K562 (cell line): ENCODE results near the gene CDR2L. TPM values are rescaled to one million over a fixed set of nuclear protein-coding genes. Genes with fewer than 3 reads are reported as not detected.

Source experiments
- CCNT2 ChIP-seq: IDR thresholded peaks from 2 replicates; pipeline ENCODE4 v1.6.1; 2011; ENCODE audit warnings: borderline replicate concordance, low read depth, mild to moderate bottlenecking, moderate library complexity, mixed read lengths, low read length; ENCODE audit not compliant: insufficient read length; ENCODE audit errors: extremely low read depth
- DACH1 ChIP-seq: fragments of 450-650 bp; IDR thresholded peaks from 2 replicates; pipeline ENCODE4 v1.6.1; 2018; ENCODE audit not compliant: partially characterized antibody
- E2F8 ChIP-seq: fragments of 450-650 bp; IDR thresholded peaks from 2 replicates; pipeline ENCODE4 v1.7.1; 2018; ENCODE audit warnings: mild to moderate bottlenecking, low read depth; ENCODE audit not compliant: partially characterized antibody
- EGR1 ChIP-seq: fragments of 450-650 bp; conservative IDR thresholded peaks from 2 replicates; pipeline ENCODE4 v1.6.1; 2017; ENCODE audit warnings: mild to moderate bottlenecking
- HDAC6 ChIP-seq: IDR thresholded peaks from 2 replicates; pipeline ENCODE4 v1.6.1; 2012; ENCODE audit warnings: low read depth, mild to moderate bottlenecking, control low read depth, inconsistent platforms, low read length, moderate library complexity
- HMBOX1 ChIP-seq: sonication (generic); IDR thresholded peaks from 2 replicates; pipeline ENCODE4 v1.6.1; 2016
- KLF10 ChIP-seq: fragments of 250-450 bp; sonication (Bioruptor Pico); IDR thresholded peaks from 2 replicates; pipeline ENCODE4 v1.6.1; 2021; ENCODE audit warnings: matching md5 sums
- L3MBTL2 ChIP-seq: fragments of 450-650 bp; IDR thresholded peaks from 2 replicates; pipeline ENCODE4 v1.6.1; 2016; ENCODE audit warnings: mild to moderate bottlenecking, moderate library complexity
- NFIX ChIP-seq: fragments of 250-450 bp; sonication (Bioruptor Pico); IDR thresholded peaks from 2 replicates; pipeline ENCODE4 v1.4.0; 2020; ENCODE audit warnings: low read depth, mild to moderate bottlenecking, moderate library complexity
- SMARCC2 ChIP-seq: fragments of 450-650 bp; IDR thresholded peaks from 2 replicates; pipeline ENCODE4 v1.6.1; 2017; ENCODE audit warnings: antibody characterized with exemption, moderate library complexity, mild to moderate bottlenecking, low read depth
- ZFP1 ChIP-seq: fragments of 450-650 bp; formaldehyde crosslinking; IDR thresholded peaks from 2 replicates; pipeline ENCODE4 v1.4.0; 2020; ENCODE audit warnings: mild to moderate bottlenecking, mixed read lengths
- ZFP36 ChIP-seq: fragments of 150-350 bp; IDR thresholded peaks from 2 replicates; pipeline ENCODE4 v1.6.1; 2018; ENCODE audit warnings: low read length, low read depth; ENCODE audit not compliant: partially characterized antibody
- ZNF140 ChIP-seq: fragments of 250-450 bp; sonication (Bioruptor Pico); IDR thresholded peaks from 2 replicates; pipeline ENCODE4 v1.8.0; 2021; ENCODE audit warnings: moderate library complexity, mild to moderate bottlenecking, inconsistent platforms
- ZNF23 ChIP-seq: fragments of 250-450 bp; sonication (Bioruptor Pico); IDR thresholded peaks from 2 replicates; pipeline ENCODE4 v1.4.0; 2020; ENCODE audit warnings: mild to moderate bottlenecking
- ZNF77 ChIP-seq: fragments of 250-450 bp; sonication (Bioruptor Pico); IDR thresholded peaks from 2 replicates; pipeline ENCODE4 v1.5.0; 2020
- polyA plus RNA-seq, 8 experiments: library from polyadenylated mRNA; depleted of rRNA in 4 of 8; stranded (reverse) in 5 of 8; unstranded in 3 of 8; fragments of >200 nt; fragmentation: Nextera tagmentation in 2 of 8; fragmentation: Illumina TruSeq in 1 of 8; extraction: Ambion mirVana in 2 of 8; extraction: Trizol in 1 of 8; gene quantifications; 2 replicates each; pipeline versions ENCODE4 v1.2.1 to v1.2.3, GENCODE V29; 2011 to 2014; ENCODE audit warnings: inconsistent platforms in 1 of 8, missing spikeins in 1 of 8
- total RNA-seq, 7 experiments: library from RNA; depleted of rRNA in 6 of 7; stranded (reverse); fragments of >200 nt in 6 of 7; fragmentation: Illumina TruSeq in 2 of 7; extraction: Trizol in 2 of 7; gene quantifications; 2 replicates each; pipeline versions ENCODE4 v1.2.1 to v1.2.3, GENCODE V29; 2011 to 2021; ENCODE audit warnings: low replicate concordance in 1 of 7
- TF ChIP-seq, protein P1 (sequence below): fragments of 450-650 bp; IDR thresholded peaks from 2 replicates; pipeline ENCODE4 v1.6.1; 2017; ENCODE audit warnings: antibody characterized with exemption, mild to moderate bottlenecking
- TF ChIP-seq, protein P2 (sequence below): sonication (generic); formaldehyde crosslinking; IDR thresholded peaks from 2 replicates; pipeline ENCODE4 v1.8.1; 2023; ENCODE audit warnings: mild to moderate bottlenecking, missing genetic modification reagents

The CDR2L gene
- total and polyA plus RNA-seq, 9 of the 15 experiments (the other 6 are each of a cell fraction or from before 2014, with no cell fraction given): 2.7 to 16.0 (median 7.3) TPM

DNA sequence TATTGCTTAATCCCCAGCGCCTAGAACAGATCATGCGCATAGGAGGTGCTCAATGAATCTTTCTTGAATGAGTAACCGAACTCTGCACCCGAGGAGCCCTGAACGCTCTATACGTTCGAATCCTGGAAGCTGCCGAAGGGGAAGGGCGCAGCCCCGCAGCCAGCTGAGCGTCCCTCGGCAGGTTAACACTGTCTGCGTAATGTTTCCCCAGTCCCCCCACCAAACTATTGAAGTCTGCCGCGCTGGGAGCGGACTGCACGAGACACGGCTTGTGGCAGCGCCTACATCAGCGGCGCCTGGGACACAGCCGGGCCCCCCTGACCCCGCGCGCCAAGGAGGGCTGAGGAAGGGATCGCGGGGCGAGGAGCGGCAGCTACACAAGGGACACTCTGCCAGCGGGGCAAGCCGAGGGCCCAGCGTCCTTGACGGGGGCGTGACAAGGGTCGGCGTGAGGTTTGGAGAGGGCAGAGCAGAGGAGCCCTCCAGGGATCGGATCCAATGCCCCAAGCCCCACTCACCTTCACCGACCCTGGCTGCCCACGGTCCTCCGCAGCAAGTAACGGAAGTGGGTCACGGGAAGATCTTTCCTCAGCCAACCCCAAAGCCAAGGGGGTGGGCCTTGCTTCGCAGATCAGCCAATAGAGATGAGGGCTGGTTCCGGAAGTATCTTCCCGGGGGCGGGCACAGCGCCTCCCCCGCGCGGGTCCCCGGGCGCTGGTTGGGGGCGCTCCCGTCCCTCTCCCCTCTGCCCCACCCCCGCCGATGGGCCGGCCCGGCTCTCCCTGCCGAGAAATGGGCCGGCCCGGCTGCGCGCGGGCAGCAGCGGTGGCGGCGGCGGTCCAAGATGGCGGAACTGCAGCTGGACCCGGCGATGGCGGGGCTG is 59.2 kb downstream of the CDR2L start, which contains the start of the genes ATP5PD and KCTD2 (continued):
- TF ChIP-seq ZFP36: no peak
- TF ChIP-seq DACH1: no peak
- TF ChIP-seq ZNF77 (CRISPR knock-in tag): no peak
- TF ChIP-seq, protein P1, sequence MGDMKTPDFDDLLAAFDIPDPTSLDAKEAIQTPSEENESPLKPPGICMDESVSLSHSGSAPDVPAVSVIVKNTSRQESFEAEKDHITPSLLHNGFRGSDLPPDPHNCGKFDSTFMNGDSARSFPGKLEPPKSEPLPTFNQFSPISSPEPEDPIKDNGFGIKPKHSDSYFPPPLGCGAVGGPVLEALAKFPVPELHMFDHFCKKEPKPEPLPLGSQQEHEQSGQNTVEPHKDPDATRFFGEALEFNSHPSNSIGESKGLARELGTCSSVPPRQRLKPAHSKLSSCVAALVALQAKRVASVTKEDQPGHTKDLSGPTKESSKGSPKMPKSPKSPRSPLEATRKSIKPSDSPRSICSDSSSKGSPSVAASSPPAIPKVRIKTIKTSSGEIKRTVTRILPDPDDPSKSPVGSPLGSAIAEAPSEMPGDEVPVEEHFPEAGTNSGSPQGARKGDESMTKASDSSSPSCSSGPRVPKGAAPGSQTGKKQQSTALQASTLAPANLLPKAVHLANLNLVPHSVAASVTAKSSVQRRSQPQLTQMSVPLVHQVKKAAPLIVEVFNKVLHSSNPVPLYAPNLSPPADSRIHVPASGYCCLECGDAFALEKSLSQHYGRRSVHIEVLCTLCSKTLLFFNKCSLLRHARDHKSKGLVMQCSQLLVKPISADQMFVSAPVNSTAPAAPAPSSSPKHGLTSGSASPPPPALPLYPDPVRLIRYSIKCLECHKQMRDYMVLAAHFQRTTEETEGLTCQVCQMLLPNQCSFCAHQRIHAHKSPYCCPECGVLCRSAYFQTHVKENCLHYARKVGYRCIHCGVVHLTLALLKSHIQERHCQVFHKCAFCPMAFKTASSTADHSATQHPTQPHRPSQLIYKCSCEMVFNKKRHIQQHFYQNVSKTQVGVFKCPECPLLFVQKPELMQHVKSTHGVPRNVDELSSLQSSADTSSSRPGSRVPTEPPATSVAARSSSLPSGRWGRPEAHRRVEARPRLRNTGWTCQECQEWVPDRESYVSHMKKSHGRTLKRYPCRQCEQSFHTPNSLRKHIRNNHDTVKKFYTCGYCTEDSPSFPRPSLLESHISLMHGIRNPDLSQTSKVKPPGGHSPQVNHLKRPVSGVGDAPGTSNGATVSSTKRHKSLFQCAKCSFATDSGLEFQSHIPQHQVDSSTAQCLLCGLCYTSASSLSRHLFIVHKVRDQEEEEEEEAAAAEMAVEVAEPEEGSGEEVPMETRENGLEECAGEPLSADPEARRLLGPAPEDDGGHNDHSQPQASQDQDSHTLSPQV: no peak
- TF ChIP-seq HMBOX1: no peak
- TF ChIP-seq CCNT2: peak; percentile 39
- no peak for TF ChIP-seq ZNF140 (CRISPR knock-in tag)
- no peak for TF ChIP-seq KLF10 (CRISPR knock-in tag)
- no peak for TF ChIP-seq SMARCC2
- no peak for TF ChIP-seq ZNF23 (CRISPR knock-in tag)
- peak; percentile 16; the same call in 1 of the 2 replicates for TF ChIP-seq L3MBTL2
- TF ChIP-seq, protein P2, sequence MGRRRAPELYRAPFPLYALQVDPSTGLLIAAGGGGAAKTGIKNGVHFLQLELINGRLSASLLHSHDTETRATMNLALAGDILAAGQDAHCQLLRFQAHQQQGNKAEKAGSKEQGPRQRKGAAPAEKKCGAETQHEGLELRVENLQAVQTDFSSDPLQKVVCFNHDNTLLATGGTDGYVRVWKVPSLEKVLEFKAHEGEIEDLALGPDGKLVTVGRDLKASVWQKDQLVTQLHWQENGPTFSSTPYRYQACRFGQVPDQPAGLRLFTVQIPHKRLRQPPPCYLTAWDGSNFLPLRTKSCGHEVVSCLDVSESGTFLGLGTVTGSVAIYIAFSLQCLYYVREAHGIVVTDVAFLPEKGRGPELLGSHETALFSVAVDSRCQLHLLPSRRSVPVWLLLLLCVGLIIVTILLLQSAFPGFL: no peak
- TF ChIP-seq HDAC6: no peak
- peak; percentile 71 for TF ChIP-seq E2F8
- no peak for TF ChIP-seq ZFP1 (CRISPR knock-in tag)
- no peak for TF ChIP-seq NFIX (CRISPR knock-in tag)
- TF ChIP-seq EGR1: peak; percentile 94
